Ureter (tissue), 1 donor: ENCODE results near the gene POLDIP2. TPM values are rescaled to one million over a fixed set of nuclear protein-coding genes. Genes with fewer than 3 reads are reported as not detected.

Source experiments
- DNase-seq: peaks from one replicate; pipeline ENCODE4 v3.0.0-alpha.2; 2020; ENCODE audit warnings: low spot score
- total RNA-seq: library from RNA; stranded (reverse); gene quantifications from one replicate; pipeline ENCODE4 v1.2.4, GENCODE V29; 2023
- donor health status: DM: yes; HTN: yes; CAD: no.

POLDIP2 gene
- total RNA-seq, 1 donor from 2014 or later: 74.6 TPM

- peak; percentile 63 for DNase-seq
Observed at GRCh38 chr17:28335959-28336871, 21.1 kb downstream of the POLDIP2 start.

DNA sequence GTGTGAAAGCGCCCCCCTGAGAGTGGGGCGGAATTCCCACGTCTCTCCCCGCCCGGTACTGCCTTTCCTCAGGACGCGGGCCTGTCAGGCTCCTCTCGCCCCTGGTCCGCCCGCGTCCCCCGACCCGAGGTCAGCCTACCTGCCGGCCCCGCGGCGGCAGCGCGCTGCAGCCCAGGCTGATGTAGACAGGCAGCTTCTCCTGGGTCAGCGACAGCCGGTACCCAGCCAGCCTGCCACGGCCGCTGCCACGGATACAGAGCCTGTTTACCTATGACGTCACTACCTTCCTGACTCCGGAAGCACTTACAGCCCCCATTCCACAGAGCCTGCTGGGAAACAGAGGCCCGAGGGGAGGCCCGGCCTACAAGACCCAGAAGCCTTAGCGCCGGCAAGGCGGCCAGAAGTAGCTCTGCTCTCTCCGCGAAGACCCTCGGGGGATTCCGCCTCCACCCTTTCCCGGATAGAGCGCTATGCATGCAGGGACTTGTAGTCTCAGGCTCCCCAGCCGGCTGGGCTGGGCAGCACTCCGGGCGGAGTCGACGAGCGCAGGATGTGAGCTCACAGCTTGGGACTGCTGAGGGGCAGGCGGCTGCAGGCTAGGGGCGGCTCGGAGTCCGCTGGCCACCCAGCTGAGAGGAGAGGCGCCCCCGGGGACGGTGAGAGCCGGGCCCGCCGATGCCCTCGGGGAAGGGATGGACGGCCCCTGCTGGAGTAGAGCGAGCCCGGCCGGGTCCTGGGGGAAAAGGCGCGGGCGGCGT is 21.9 kb downstream of the POLDIP2 start, which contains the start of the genes IFT20 and TNFAIP1:
TSS of gene IFT20 (minus strand) at position 272 of the 758 bp plus-strand sequence. CDS start 3,487 bp downstream, outside the sequence.
TSS of gene TNFAIP1 (plus strand) at position 561 of the 758 bp plus-strand sequence. CDS start 3,761 bp downstream, outside the sequence.
- DNase-seq: peak; percentile 99

- no peak for DNase-seq
Observed at GRCh38 chr17:28334666-28335200, 22.6 kb downstream of the POLDIP2 start.

- DNase-seq: no peak
Observed at GRCh38 chr17:28334171-28334570, 23.2 kb downstream of the POLDIP2 start.

DNA sequence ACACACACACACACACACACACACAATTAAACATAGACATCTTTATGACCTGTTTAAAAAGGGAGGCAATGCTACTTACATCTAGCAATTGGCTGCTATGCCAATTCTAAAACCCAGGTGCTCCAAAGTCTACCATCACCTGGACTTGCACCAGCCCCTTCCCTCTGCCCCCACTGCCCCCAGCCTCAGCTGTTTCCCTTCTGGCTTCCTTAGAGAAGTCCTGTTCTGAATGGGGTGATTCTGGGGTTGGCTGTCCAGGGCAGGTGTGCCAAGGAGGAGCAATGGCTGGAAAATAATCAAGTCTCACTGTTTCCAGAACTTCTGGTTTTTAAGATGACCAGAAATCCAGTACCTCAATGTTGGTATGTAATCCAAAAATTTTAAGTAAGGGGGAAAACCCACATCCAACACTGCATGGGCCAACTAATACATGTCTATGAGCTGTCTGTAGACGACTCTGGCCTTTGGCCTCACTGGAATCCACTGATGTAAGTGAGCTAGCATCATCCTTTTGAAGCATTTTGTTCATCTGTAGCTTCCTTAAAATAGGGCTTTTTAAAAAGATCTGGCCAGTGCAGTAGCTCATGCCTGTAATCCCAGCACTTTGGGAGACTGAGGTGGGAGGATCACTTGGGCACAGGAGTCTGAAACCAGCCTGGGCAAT is 24.1 kb downstream of the POLDIP2 start:
- no peak for DNase-seq

DNA sequence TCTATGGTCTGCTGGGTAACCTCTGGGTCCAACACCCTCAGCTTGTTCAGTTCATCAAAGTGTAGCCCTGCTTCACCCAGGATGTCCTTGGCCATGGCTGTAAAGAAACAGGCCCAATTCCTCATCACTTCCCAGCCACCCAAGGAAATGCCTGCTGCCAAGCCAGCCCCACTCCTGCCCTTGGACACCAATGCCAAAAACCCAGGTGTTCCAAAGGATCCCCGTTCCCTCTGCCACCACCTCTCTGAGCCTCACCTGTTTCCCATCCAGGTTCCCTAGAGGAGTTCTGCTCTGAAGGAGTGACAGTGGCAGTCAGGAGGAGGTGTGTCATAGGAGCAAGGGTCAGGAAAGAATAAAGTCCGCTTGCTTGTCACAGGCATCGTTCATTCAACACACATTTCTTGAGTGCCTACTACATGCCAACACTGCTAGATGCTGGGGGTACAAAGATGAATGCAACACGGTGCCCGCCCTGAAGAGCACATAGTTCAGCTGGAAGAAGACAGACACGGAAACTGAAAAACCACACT is 25.4 kb downstream of the POLDIP2 start:
- DNase-seq: no peak

DNA sequence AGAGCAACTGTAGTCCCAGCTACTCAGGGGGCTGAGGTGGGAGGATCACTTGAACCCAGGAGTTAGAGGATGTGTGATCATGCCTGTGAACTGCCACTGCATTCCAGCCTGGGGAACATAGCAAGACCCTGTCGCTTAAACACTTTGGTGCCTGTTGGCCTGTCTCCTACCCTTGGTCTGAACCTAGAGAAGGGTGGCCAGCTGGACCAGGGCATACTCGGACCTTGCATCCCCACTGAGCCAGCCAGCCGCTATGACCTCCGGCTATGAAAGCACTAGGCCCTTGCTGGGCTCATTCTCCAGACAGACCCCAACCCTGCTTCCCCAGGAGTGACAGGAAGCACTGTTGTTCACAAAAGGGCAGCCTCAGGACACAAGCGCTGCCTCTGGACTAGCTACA is 26.7 kb downstream of the POLDIP2 start:
- DNase-seq: no peak

- DNase-seq: peak; percentile 32
Observed at GRCh38 chr17:28328325-28328724, 29.0 kb downstream of the POLDIP2 start.

DNA sequence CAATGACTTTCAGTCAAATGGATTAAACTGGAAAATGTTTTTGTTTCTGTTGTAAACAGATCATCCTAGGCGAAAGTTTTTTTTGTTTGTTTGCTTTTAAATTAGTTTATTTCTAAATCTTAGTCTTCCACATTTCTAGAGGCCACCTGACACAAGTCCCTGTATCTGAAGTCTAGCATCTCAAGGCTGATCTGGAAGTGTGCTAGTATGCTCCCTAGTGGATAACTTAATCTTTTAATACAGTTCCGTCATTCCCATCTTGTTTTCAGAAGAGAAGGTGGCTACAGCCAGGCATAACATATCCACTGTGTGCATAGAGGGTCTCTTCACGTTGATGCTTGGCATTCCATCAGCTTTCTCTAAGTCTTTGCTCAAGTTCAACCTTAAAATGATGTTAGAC is 29.6 kb downstream of the POLDIP2 start:
- DNase-seq: peak; percentile 5

DNA sequence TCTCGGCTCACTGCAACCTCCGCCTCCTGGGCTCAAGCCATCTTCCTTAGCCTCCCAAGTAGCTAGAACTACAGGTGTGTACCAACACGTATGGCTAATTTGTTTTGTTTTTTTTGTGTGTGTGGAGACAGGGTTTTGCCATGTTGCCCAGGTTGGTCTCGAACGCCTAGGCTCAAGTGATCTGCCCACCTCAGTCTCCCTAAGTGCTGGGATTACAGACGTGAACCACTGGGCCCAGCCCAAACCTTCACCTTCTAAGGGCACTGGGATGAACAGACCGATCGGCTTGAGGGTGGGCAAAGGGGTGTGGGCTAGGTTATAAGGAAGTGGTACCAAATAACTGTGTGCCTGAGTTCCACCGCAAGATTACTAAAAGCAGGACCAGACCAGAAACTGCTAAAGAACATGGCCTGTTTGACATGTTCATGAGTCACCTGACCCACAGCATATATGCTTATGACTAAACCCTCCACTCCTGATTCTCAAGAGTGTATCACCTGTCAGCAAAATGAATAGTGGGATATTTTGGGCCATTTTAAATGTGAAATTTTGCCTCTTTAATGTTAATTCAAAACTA is 30.2 kb downstream of the POLDIP2 start:
- peak; percentile 33 for DNase-seq

GRCh38 chr17:28326114-28326513 is 31.2 kb downstream of the POLDIP2 start:
- DNase-seq: peak; percentile 64

DNA sequence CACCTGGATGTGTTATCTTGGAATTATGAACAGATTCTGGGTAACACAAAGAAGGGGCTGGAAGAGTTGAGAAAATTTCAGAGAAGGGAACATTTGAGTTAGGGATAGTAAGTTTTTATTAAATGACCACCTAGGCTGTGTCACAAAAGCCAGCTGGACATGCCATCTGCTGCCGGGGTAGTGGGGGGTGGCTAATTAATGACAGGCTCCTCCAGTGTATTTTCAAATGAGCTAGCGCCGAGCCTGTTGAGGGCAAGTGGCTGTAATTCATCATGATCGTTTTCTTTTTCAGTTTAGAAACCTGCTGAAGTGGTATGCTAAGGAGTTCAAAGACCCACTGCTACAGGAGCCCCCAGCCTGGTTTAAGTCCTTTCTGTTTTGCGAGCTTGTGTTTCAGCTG is 32.1 kb downstream of the POLDIP2 start:
- peak; percentile 29 for DNase-seq

DNA sequence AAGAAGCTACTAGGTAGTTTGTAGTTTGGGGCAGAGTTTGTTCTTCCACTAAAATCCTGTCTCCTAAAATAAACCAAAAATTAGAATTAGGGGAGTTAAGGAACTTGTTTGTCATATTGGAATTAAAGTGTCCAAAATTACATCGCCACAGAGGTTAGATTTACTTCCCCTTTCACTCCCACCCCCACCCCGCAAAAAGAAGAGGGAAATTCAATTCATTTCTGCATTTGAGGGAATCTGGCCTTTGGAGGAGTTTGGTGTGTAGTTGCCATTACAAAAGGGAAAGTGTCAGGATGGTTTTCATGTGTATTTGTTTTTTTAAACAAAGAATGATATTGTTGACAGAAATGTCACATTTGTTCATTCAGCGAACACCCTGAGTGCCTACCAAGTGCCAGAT is 32.5 kb downstream of the POLDIP2 start:
- peak; percentile 7 for DNase-seq

DNA sequence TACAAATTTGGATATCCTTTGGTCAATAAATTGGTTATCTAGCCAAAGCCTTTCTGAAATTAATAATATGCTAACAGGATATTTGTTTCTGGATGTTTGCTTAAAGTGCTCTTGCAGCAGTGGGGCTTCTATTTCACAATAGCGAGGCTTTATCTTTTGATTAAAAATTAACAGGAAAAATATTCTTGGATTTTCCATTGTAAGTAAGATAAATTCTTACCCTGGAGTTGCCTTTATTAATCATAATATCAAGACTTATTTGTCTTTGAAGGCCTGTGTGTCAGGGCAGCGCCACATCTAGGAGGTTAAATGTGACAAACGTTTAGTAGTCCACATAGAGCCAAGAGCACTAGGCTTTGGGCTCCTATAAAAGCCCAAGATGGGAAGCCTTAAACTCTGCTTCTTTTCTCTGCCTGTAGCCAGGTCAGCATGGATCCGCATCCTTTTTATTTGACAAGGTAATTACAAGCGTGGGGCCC is 33.0 kb downstream of the POLDIP2 start:
- peak; percentile 8 for DNase-seq

GRCh38 chr17:28320215-28321061 is 36.9 kb downstream of the POLDIP2 start:
- DNase-seq: no peak

DNA sequence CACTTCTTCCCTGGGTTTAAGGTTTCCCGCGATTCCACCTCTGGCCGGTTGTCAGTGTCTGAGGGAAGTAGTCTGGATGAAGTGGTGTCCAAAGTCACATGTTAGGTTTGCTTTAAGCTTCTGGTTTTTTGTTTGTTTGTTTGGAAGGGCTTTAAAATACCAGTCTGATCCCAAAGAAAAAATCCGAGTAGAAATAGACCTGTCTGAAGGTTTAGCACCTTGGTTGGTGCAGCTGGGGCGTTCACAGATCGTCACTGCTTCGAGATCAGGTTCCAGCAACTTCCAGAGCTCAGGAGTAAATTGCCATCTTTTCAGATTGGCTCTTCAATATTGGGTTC is 37.8 kb downstream of the POLDIP2 start:
- DNase-seq: no peak

DNA sequence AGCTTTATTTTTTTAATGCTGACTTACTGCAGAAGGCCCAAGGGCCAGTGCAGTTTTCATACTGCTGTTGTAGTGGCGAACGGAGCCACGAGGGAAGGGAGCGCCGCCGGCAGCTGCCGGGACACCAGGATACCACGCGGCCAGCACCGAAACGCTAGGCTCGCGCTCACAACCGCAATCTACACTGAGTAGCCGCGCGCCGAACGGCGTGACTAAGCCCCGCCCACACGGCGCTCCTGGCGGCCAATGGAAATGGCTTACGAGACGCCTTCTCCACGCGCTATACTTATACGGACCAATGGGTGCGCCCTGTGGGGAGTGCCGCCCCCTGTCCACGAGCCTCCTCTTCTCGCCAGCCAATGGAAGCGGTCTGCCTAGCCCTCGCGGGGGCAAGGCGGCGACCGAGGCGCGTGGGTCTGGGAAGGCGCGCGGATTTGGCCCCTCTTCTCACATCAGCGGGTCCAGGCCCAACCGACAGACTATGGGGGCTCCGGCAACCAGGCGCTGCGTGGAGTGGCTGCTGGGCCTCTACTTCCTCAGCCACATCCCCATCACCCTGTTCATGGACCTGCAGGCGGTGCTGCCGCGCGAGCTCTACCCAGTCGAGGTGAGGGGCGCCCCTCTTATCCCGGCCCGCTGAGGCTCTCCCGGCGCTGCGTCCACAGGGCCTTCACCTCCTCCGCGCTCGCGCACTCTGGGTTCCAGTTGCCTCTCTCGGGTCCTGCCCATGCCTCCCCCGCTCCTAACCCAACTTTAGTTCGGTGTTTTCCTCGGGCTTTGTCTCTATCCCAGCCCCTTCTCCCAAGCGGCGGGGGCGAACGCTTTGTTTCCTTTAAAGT is 38.3 kb downstream of the POLDIP2 start, which contains the start of gene TMEM97:
TSS of gene TMEM97 (plus strand) at position 442 of the 839 bp plus-strand sequence. CDS start at position 482, 40 bp downstream.
- DNase-seq: peak; percentile 96

GRCh38 chr17:28317966-28318758 is 39.2 kb downstream of the POLDIP2 start:
- DNase-seq: no peak
